Stimulated activated naive CD8-positive, alpha-beta T cell treated with anti-CD3 and anti-CD28 coated beads, Interleukin-15, amount 100 ng/mL, for 72 hours (primary cell): Measurements from ENCODE around the gene ADAP1.
"Not testable (repeated sequence)": the region's sequence is repeated elsewhere in the genome, so short reads cannot be mapped to it uniquely, and the experiment has no call there.

Source experiments
- ATAC-seq: fragments of 150-1000 bp; cut with Tn5 transposase; 2 replicates; pipeline ENCODE4 v1.10.0; 2021; ENCODE audit warnings: mild to moderate bottlenecking, moderate library complexity
- DNase-seq, 2 donors: peaks; one replicate each; pipeline ENCODE4 v3.0.0; 2021 to 2022
- H3K27ac Mint-ChIP-seq, 2 donors: one replicate each; pipeline ENCODE4 v1.8.0; 2022; ENCODE audit warnings: mild to moderate bottlenecking in 2 of 2, mixed read lengths in 2 of 2, moderate library complexity in 2 of 2
- H3K27me3 Mint-ChIP-seq: one replicate; pipeline ENCODE4 v1.8.0; 2022; ENCODE audit warnings: mixed read lengths
- H3K4me1 Mint-ChIP-seq: one replicate; pipeline ENCODE4 v1.8.0; 2022; ENCODE audit warnings: mild to moderate bottlenecking, mixed read lengths
- H3K4me3 Mint-ChIP-seq, 2 donors: one replicate each; pipeline ENCODE4 v1.8.0; 2022; ENCODE audit warnings: mild to moderate bottlenecking in 2 of 2, mixed read lengths in 2 of 2, moderate library complexity in 1 of 2
- H3K9me3 Mint-ChIP-seq, 2 donors: one replicate each; pipeline ENCODE4 v1.8.0; 2022; ENCODE audit warnings: mixed read lengths in 2 of 2

ADAP1 gene

GRCh38 chr7:909358-910329 lies 44.8 kb downstream of the ADAP1 start:
- ATAC-seq = peak; percentile 19
- H3K27me3 Mint-ChIP-seq = no peaks in the 10 kb centered on the region

GRCh38 chr7:908591-909357 lies 45.7 kb downstream of the ADAP1 start:
- ATAC-seq = peak; percentile 74
- H3K27ac Mint-ChIP-seq = peak overlapping the region in 1 of 2 donors; percentile 19

More at GRCh38 chr7:909358-910329, 44.8 kb downstream of the ADAP1 start:
- peak overlapping the region; percentile 57 to 77 for H3K4me3 Mint-ChIP-seq
- H3K27ac Mint-ChIP-seq = peak overlapping the region in 1 of 2 donors; percentile 89
- H3K9me3 Mint-ChIP-seq = no peaks in the 10 kb centered on the region
- peaks cover 32% of the 10 kb centered on the region for H3K4me1 Mint-ChIP-seq
- peak in 1 of 2 donors; percentile 41 for DNase-seq

GRCh38 chr7:908159-908581 lies 46.3 kb downstream of the ADAP1 start:
- H3K9me3 Mint-ChIP-seq = no peaks in the 10 kb centered on the region
- DNase-seq = peak in 1 of 2 donors; percentile 48
- ATAC-seq = peak; percentile 22
- peak overlapping the region in 1 of 2 donors; percentile 19 for H3K27ac Mint-ChIP-seq
- H3K4me1 Mint-ChIP-seq = peaks cover 32% of the 10 kb centered on the region
- no peaks in the 10 kb centered on the region for H3K27me3 Mint-ChIP-seq
- peak overlapping the region in 1 of 2 donors; percentile 58 for H3K4me3 Mint-ChIP-seq

More at GRCh38 chr7:908591-909357, 45.7 kb downstream of the ADAP1 start:
- H3K4me1 Mint-ChIP-seq = peaks cover 32% of the 10 kb centered on the region
- H3K4me3 Mint-ChIP-seq = peak overlapping the region in 1 of 2 donors; percentile 58
- H3K27me3 Mint-ChIP-seq, H3K9me3 Mint-ChIP-seq: not testable (repeated sequence)
- peak; percentile 73 to 84 for DNase-seq

GRCh38 chr7:907158-907980 lies 47.1 kb downstream of the ADAP1 start:
- Mint-ChIP-seq H3K27ac (peak overlapping the region in 1 of 2 donors; percentile 76), H3K9me3 (no peaks in the 10 kb centered on the region), H3K4me3 (no peak overlapping the region), H3K27me3 (no peaks in the 10 kb centered on the region), H3K4me1 (peaks cover 25% of the 10 kb centered on the region)
- DNase-seq (peak; percentile 49 to 64), ATAC-seq (peak; percentile 46)

GRCh38 chr7:906776-907157 lies 47.7 kb downstream of the ADAP1 start:
- Mint-ChIP-seq H3K4me3 (no peak overlapping the region), H3K27me3 (no peaks in the 10 kb centered on the region), H3K4me1 (peaks cover 24% of the 10 kb centered on the region), H3K9me3 (no peaks in the 10 kb centered on the region), H3K27ac (peak overlapping the region in 1 of 2 donors; percentile 76)
- peak; percentile 57 to 65 for DNase-seq
- ATAC-seq = peak; percentile 42

- peaks cover 10% of the 10 kb centered on the region for H3K4me1 Mint-ChIP-seq
- H3K9me3 Mint-ChIP-seq = no peaks in the 10 kb centered on the region
- H3K4me3 Mint-ChIP-seq = no peak overlapping the region
- no peak overlapping the region for H3K27ac Mint-ChIP-seq
- no peaks in the 10 kb centered on the region for H3K27me3 Mint-ChIP-seq
- no peak for ATAC-seq
- no peak for DNase-seq
Measured at GRCh38 chr7:904847-905246, 49.6 kb downstream of the ADAP1 start.

- no peaks in the 10 kb centered on the region for H3K9me3 Mint-ChIP-seq
Measured at GRCh38 chr7:903921-904755, 50.3 kb downstream of the ADAP1 start.

GRCh38 chr7:902996-903395 lies 51.5 kb downstream of the ADAP1 start:
- Mint-ChIP-seq H3K4me3 (no peak overlapping the region), H3K4me1 (no peaks in the 10 kb centered on the region), H3K27me3 (no peaks in the 10 kb centered on the region), H3K27ac (no peak overlapping the region), H3K9me3 (no peaks in the 10 kb centered on the region)
- no peak for ATAC-seq
- no peak for DNase-seq

More at GRCh38 chr7:903921-904755, 50.3 kb downstream of the ADAP1 start:
- H3K4me3 Mint-ChIP-seq = no peak overlapping the region
- no peaks in the 10 kb centered on the region for H3K27me3 Mint-ChIP-seq
- H3K4me1 Mint-ChIP-seq = peaks cover 5% of the 10 kb centered on the region
- H3K27ac Mint-ChIP-seq = no peak overlapping the region
- ATAC-seq (no peak), DNase-seq (no peak)

- Mint-ChIP-seq H3K27me3 (no peaks in the 10 kb centered on the region), H3K27ac (no peak overlapping the region), H3K4me3 (no peak overlapping the region), H3K4me1 (no peaks in the 10 kb centered on the region), H3K9me3 (no peaks in the 10 kb centered on the region)
- peak in 1 of 2 donors; percentile 50 for DNase-seq
- ATAC-seq = peak; percentile 13
Measured at GRCh38 chr7:901388-902154, 52.9 kb downstream of the ADAP1 start.

GRCh38 chr7:901041-901387 lies 53.5 kb downstream of the ADAP1 start:
- no peaks in the 10 kb centered on the region for H3K4me1 Mint-ChIP-seq
- H3K4me3 Mint-ChIP-seq = no peak overlapping the region
- DNase-seq (no peak), ATAC-seq (peak; percentile 24)
- H3K27me3 Mint-ChIP-seq = no peaks in the 10 kb centered on the region
- no peak overlapping the region for H3K27ac Mint-ChIP-seq
- no peaks in the 10 kb centered on the region for H3K9me3 Mint-ChIP-seq

- Mint-ChIP-seq H3K4me1 (no peaks in the 10 kb centered on the region), H3K27me3 (no peaks in the 10 kb centered on the region), H3K4me3 (no peak overlapping the region), H3K27ac (peak overlapping the region in 1 of 2 donors; percentile 37), H3K9me3 (no peaks in the 10 kb centered on the region)
- no peak for DNase-seq
- peak; percentile 8 for ATAC-seq
Measured at GRCh38 chr7:900331-901040, 54.0 kb downstream of the ADAP1 start.

GRCh38 chr7:899806-900205 lies 54.7 kb downstream of the ADAP1 start:
- H3K4me1 Mint-ChIP-seq = no peaks in the 10 kb centered on the region
- H3K9me3 Mint-ChIP-seq = no peaks in the 10 kb centered on the region
- no peaks in the 10 kb centered on the region for H3K27me3 Mint-ChIP-seq
- H3K4me3 Mint-ChIP-seq = no peak overlapping the region
- peak overlapping the region in 1 of 2 donors; percentile 76 for H3K27ac Mint-ChIP-seq
- no peak for ATAC-seq
- no peak for DNase-seq
